GM21786 (cell line): ENCODE results near the gene ARHGAP33.
"Not testable (repeated sequence)": the region's sequence is repeated elsewhere in the genome, so short reads cannot be mapped to it uniquely, and the experiment has no call there.

Experiments used
- ATAC-seq: cut with Tn5 transposase; IDR thresholded peaks from one replicate; pipeline ENCODE4 v1.9.1; 2021; ENCODE audit not compliant: unreplicated experiment

The ARHGAP33 gene

GRCh38 chr19:35792888-35793287 is 17.5 kb downstream of the ARHGAP33 start:
- ATAC-seq: no peak

- no peak for ATAC-seq
Observed at GRCh38 chr19:35793381-35794165, 18.2 kb downstream of the ARHGAP33 start.

DNA sequence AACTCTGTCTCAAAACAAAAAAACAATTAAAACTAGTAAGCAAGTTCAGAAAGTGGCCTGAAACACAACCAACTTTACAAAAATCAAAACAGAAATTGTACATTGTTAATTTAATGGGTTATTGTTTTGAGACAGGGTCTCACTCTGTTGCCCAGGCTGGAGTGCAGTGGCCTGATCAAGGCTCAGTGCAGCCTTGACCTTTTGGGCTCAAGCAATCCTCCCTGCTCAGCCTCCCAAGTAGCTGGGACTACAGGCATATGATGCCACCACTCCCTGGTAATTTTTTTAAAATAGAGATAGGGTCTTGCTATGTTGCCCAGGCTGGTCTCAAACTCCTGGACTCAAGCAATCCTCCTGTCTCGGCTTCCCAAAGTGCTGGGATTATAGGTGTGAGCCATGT is 20.2 kb downstream of the ARHGAP33 start:
- not testable (repeated sequence) for ATAC-seq

- no peak for ATAC-seq
Observed at GRCh38 chr19:35796645-35797542, 21.5 kb downstream of the ARHGAP33 start.

DNA sequence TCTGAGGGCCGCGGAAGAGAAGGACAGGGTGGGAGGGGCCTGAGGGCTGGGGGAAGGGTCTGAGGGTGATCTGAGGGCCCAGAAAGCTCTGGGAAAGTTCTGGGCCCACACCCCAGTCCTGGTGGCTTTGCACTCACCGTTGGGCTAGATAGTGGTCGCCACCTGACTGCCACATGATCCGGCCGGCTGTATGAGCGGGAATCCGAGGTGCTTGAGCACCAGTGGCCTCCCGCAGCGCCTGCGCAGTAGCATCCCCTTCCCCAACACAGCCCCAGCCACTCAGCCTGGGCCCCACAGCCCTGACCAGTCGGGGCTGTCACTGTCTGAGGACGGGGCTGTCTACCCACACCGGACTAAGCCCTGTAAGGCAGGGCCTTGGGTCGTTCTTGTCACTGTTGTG is 22.3 kb downstream of the ARHGAP33 start:
- ATAC-seq: no peak

DNA sequence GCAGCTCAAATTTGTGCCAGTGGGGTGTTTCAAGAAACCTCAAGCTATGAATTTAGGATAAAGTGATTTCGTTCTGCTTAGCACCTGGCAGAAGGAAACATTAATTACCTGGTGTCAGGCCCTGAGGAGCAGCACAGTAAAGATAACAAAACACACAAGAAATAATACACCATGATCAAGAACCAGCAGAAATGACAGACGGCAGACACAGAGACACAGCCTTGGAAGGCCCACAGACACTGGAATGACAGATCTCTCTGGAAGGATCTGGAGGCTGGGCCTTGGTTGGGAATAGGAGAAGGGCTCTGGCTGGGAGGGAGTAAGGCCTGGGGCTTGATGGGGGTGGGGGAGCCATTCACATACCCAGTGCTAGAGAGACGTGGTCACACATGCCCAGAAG is 26.5 kb downstream of the ARHGAP33 start:
- no peak for ATAC-seq

GRCh38 chr19:35805526-35806102 is 30.2 kb downstream of the ARHGAP33 start:
- ATAC-seq: no peak

GRCh38 chr19:35806597-35806996 is 31.2 kb downstream of the ARHGAP33 start:
- ATAC-seq: no peak

DNA sequence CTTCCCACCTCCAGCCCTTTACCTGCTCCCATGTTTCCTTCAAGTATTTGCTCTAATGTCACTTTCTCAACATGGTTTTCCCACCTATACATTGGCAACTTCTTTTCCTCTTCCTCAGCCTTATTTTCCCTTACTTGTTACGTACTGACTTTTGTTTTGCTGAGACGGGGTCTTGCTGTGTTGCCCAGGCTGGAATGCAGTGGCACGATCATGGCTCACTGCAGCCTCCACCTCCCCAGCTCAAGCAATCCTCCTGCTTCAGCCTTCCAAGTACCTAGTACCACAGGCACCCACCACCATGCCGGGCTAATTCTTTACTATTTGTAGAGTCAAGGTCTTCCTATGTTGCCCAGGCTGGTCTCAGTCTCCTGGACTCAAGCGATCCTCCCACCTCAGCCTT is 32.3 kb downstream of the ARHGAP33 start:
- ATAC-seq: no peak

DNA sequence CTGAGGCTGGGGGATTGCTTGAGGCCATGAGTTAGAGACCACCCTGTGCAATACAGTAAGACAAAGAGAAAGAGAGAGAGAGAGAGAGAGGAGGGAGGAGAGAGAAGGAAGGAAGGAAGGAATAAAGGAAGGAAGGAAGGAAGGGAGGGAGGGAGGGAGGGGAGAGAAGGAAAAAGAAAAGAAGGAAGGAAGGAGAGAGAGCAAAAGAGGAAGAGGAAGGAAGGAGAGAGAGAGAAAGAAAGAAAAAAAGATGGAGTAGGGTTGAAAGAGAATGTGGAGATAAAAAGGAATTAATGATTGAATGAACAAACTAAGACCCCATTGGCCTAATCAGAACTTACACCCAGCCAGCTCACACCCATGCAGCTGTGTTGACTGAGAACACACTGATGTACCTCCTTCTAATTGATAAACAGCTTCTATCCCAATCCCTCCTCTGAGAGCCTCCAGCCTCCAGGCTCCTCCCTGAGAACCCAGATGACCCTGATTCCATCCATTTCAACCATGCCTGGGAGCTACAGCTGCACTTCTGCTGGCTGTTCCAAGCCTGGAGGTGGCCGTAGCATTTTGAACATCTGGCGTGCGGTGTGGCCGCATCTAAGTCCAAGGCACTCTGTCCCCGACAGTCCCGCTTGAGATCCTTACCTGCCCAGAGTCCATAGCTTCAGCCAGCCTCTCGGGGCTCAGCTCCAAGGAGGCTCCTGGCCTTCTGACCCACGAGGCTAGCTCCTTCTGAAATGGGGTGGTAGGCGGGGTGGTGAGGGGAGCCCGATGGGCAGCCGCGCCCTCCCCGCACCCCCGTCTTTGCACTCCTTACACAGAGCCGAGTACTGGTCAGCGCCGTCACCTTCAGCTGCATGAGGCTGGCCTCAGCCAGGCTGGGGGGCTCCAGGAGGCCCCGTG is 36.2 kb downstream of the ARHGAP33 start:
- no peak for ATAC-seq

DNA sequence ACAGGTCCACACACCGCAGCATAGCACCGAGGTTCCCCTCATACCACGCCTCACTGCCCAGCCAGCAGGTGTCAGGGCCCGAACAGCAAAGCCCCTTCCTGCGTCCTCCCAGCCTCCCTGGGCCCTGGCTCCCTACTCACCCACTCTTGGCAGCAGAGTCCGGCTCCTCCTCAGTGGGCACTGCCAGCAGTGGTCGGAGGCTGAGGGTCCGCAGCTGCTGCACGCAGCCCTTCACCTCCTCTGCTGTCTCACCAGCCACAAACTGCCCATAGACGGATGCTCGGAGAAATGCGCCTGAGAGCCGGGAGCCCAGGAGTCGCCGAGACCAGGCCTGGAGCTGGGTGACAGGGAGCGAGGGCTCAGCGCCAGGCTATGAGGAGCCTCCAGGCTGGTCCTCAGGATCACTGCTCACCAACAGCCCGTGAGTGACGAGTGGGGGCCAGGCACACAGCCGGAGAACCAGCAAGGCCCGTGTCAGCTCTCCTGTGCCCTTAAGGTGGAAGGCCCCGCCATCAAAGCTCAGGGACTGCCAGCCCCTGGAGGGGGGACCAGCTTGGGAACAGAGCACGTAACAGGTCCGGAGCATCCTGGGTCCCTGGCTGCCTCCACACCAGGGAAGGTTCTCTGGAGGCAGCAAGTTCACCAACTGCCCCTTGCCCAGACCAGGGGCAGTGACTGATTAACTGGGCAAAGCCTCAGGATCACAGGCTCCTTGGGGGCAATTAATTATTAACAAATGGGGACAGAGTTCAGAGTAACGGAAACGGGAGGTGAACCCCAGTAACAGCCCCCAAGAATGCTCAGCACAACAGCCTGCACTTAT is 37.1 kb downstream of the ARHGAP33 start, which contains the start of gene PRODH2:
Gene PRODH2, minus strand, starts transcription at position 626 of the 823 bp plus-strand sequence. Its CDS starts 40 bp downstream, at position 586.
- no peak for ATAC-seq

- ATAC-seq: no peak
Observed at GRCh38 chr19:35813043-35813890, 37.9 kb downstream of the ARHGAP33 start.

GRCh38 chr19:35816262-35816661 is 40.9 kb downstream of the ARHGAP33 start:
- no peak for ATAC-seq

DNA sequence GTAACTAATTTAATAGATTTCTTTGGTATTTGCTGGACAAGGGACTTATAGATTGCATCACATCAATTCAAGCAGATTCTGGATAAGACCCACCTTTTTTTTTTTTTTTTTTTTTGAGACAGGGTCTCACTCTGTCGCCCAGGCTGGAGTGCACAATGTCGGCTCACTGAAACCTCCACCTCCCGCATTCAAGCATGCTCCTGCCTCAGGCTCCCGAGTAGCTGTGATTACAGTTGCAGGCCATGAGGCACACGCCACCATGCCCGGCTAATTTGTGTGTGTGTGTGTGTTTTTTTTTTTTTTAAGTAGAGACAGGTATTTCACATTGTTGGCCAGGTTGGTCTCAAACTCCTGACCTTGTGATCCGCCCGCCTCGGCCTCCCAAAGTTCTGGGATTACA is 41.5 kb downstream of the ARHGAP33 start:
- ATAC-seq: no peak

DNA sequence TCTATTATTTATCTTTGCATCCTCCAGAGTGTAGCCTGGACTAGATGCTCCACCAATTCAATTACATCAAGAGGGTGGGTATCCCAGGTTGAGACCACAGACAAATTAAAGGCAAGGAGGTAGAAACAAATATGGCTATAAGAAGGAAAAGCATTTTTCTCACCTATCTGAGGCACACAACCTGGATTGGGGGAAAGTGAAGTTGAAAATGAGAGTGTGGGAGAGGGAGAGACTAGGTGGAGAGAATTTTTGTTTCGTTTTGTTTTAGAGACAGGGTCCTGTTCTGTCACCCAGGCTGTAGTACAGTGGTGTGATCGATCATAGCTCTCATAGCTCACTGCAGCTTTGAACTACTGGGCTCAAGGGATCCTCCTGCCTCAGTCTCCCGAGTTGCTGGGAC is 43.1 kb downstream of the ARHGAP33 start:
- ATAC-seq: no peak

DNA sequence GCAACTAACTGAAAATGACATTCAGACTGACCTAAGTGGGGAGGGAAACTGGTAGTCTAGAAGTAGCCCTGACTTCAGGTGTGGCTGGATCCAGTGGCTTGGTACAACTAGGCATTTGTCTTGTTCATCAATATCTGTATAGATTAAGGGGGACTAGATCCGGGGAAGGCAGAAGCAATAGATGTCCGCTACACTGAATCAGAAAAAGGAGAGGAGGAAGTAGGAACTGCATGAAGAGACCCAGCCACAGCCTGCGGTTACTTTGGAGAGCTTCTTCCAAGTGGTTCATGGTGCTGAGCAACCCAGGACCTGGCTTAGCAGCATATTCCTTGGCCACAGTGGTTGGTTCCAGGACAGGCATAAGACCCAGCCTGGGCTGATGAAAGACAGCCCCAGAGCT is 47.2 kb downstream of the ARHGAP33 start:
- ATAC-seq: no peak

DNA sequence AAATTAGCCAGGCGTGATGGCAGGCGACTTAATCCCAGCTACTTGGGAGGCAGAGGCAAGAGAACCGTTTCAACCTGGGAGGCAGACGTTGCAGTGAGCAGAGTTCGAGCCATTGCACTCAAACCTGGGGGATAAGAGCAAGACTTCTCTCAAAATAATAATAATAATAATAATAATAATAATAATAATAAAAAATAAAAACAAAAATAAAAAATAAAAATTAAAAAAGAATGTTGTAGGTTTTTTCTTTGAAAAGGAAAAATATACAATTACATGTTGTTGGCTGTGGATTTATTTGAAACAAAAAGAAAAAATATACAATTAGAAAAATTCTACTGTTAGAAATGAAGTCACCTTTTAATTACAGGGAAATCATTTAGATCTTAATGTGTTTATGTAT is 48.8 kb downstream of the ARHGAP33 start:
- ATAC-seq: no peak

GRCh38 chr19:35828692-35829301 is 53.4 kb downstream of the ARHGAP33 start:
- ATAC-seq: no peak
